ENCODE measurements around the gene RNPEPL1. TPM values are rescaled to one million over a fixed set of nuclear protein-coding genes. Genes with fewer than 3 reads are reported as not detected.

RNPEPL1 gene
- total RNA-seq, 2 experiments from 2014 or later: 39.1 to 40.5 TPM

DNA sequence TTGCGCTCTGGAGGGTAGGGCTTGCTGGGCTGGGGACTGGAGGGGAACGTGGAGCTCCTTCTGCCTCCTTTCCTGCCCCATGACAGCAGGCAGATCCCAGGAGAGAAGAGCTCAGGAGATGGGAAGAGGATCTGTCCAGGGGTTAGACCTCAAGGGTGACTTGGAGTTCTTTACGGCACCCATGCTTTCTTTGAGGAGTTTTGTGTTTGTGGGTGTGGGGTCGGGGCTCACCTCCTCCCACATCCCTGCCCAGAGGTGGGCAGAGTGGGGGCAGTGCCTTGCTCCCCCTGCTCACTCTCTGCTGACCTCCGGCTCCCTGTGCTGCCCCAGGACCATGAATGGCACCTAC, 61.3 kb downstream of the RNPEPL1 start:
- peaks cover 16% of the 10 kb centered on the region for H3K9me3 Mint-ChIP-seq
- H3K4me1 Mint-ChIP-seq (ENCODE audit: low read depth): peaks cover 22% of the 10 kb centered on the region
- ChIA-PET POLR2A (interaction anchor here (0.9 to 1.1 kb wide), 3 partner anchors 8 to 28 kb away, joined by 3 read pairs; no protein-coding TSS in a partner anchor), CTCF (interaction anchor here (1.4 kb wide), 1 partner anchor 40 kb away, joined by 3 read pairs; no protein-coding TSS in a partner anchor)
- intact Hi-C loops (cut with micrococcal nuclease): no loop called here
- H3K27ac Mint-ChIP-seq: no peak overlapping the region
- ATAC-seq: no peak
- no peak overlapping the region for H3K4me3 Mint-ChIP-seq
- TF ChIP-seq, protein P1, sequence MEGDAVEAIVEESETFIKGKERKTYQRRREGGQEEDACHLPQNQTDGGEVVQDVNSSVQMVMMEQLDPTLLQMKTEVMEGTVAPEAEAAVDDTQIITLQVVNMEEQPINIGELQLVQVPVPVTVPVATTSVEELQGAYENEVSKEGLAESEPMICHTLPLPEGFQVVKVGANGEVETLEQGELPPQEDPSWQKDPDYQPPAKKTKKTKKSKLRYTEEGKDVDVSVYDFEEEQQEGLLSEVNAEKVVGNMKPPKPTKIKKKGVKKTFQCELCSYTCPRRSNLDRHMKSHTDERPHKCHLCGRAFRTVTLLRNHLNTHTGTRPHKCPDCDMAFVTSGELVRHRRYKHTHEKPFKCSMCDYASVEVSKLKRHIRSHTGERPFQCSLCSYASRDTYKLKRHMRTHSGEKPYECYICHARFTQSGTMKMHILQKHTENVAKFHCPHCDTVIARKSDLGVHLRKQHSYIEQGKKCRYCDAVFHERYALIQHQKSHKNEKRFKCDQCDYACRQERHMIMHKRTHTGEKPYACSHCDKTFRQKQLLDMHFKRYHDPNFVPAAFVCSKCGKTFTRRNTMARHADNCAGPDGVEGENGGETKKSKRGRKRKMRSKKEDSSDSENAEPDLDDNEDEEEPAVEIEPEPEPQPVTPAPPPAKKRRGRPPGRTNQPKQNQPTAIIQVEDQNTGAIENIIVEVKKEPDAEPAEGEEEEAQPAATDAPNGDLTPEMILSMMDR (IDR thresholded peaks at IDR 0.05): no peak
- no peak for DNase-seq
- peaks cover 16% of the 10 kb centered on the region for H3K36me3 Mint-ChIP-seq (ENCODE audit: low read depth)
- no peaks in the 10 kb centered on the region for H3K27me3 Mint-ChIP-seq

GRCh38 chr2:240629968-240630770, 61.9 kb downstream of the RNPEPL1 start:
- H3K36me3 Mint-ChIP-seq (ENCODE audit: low read depth): peaks cover 16% of the 10 kb centered on the region
- H3K27ac Mint-ChIP-seq: no peak overlapping the region
- CTCF ChIA-PET: interaction anchor here (1.4 kb wide), 1 partner anchor 41 kb away, joined by 3 read pairs; no protein-coding TSS in a partner anchor
- DNase-seq (no peak), ATAC-seq (no peak)
- POLR2A ChIA-PET: interaction anchor here (0.9 to 1.1 kb wide), 3 partner anchors 8 to 27 kb away, joined by 3 read pairs; no protein-coding TSS in a partner anchor
- H3K4me3 Mint-ChIP-seq: no peak overlapping the region
- H3K27me3 Mint-ChIP-seq: no peaks in the 10 kb centered on the region
- intact Hi-C loops (cut with micrococcal nuclease): no loop called here
- peaks cover 18% of the 10 kb centered on the region for H3K9me3 Mint-ChIP-seq
- H3K4me1 Mint-ChIP-seq (ENCODE audit: low read depth): peaks cover 17% of the 10 kb centered on the region
- TF ChIP-seq, protein P1 (IDR thresholded peaks at IDR 0.05): no peak

Other genes starting within 250 kb of the RNPEPL1 start
- gene GPC1, start 132.8 kb upstream of the RNPEPL1 start, total RNA-seq: 1 to 10 TPM in 1 of 2 experiments, under 1 TPM in 1; 0.83 to 1.2 TPM
- gene ANKMY1, start 10.5 kb upstream of the RNPEPL1 start, total RNA-seq: 10 to 100 TPM; 14.5 to 18.6 TPM
- gene DUSP28, start 8.1 kb upstream of the RNPEPL1 start, total RNA-seq: 1 to 10 TPM; 4.5 to 6.2 TPM
- 10 to 100 TPM; 26.8 to 29.1 TPM for gene CAPN10, start 18.2 kb downstream of the RNPEPL1 start, total RNA-seq
- 10 to 100 TPM; 14.4 to 14.6 TPM for gene GPR35, start 57.0 kb downstream of the RNPEPL1 start, total RNA-seq
- gene AQP12B, start 114.4 kb downstream of the RNPEPL1 start, total RNA-seq: not detected
- not detected for gene AQP12A, start 123.4 kb downstream of the RNPEPL1 start, total RNA-seq